ENCODE data around the gene ST3GAL3.

The ST3GAL3 gene

DNA sequence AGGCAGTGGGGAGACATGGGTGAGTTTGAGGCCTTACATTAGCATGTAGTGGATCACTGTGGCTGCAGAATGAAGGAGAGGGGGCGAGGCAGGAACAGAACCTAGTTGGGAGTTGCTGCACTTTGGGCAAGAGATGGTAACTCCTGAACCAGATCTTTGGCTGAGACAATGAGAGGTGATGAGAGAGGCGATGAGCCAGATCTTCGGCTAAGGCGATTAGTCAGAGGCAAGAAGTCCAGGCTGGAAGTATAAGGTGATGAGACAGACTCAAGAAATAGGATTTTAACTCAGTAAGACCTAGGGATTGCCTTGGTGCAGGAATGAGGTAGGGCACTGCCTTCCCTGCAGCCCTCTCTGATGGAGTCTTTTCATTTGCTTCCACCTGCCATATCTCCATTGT, 217.2 kb downstream of the ST3GAL3 start:
- TF ChIP-seq, protein P1, sequence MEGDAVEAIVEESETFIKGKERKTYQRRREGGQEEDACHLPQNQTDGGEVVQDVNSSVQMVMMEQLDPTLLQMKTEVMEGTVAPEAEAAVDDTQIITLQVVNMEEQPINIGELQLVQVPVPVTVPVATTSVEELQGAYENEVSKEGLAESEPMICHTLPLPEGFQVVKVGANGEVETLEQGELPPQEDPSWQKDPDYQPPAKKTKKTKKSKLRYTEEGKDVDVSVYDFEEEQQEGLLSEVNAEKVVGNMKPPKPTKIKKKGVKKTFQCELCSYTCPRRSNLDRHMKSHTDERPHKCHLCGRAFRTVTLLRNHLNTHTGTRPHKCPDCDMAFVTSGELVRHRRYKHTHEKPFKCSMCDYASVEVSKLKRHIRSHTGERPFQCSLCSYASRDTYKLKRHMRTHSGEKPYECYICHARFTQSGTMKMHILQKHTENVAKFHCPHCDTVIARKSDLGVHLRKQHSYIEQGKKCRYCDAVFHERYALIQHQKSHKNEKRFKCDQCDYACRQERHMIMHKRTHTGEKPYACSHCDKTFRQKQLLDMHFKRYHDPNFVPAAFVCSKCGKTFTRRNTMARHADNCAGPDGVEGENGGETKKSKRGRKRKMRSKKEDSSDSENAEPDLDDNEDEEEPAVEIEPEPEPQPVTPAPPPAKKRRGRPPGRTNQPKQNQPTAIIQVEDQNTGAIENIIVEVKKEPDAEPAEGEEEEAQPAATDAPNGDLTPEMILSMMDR (IDR thresholded peaks at IDR 0.05; ENCODE audit: insufficient read depth, low read depth, low read length, missing control alignments) = no peak
- no peak overlapping the region for H3K4me3 ChIP-seq (ENCODE audit: low read depth, low read length)
- DNase-seq (ENCODE audit: low read depth) = no peak

DNA sequence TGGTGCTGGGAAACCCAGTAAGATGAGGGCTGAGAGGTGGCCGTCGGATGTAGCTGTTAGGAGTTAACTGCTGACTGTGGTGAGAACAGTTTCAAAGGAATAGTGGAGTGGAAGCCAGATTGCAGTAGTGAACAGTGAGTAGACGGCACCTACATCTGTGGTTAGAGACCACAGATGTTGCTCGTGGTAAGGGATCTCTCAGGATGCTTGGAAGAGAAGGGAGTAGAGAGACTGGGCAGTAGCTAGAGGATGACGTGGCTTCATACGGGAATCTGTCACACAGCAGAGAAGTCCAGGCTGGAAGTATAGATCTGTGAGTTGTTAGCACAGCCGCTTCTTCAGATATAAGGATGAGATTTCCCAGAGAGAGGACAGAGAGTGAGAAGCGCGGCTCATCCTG, 218.5 kb downstream of the ST3GAL3 start:
- TF ChIP-seq, protein P1 (IDR thresholded peaks at IDR 0.05; ENCODE audit: insufficient read depth, low read depth, low read length, missing control alignments) = no peak
- no peak overlapping the region for H3K4me3 ChIP-seq (ENCODE audit: low read depth, low read length)

DNA sequence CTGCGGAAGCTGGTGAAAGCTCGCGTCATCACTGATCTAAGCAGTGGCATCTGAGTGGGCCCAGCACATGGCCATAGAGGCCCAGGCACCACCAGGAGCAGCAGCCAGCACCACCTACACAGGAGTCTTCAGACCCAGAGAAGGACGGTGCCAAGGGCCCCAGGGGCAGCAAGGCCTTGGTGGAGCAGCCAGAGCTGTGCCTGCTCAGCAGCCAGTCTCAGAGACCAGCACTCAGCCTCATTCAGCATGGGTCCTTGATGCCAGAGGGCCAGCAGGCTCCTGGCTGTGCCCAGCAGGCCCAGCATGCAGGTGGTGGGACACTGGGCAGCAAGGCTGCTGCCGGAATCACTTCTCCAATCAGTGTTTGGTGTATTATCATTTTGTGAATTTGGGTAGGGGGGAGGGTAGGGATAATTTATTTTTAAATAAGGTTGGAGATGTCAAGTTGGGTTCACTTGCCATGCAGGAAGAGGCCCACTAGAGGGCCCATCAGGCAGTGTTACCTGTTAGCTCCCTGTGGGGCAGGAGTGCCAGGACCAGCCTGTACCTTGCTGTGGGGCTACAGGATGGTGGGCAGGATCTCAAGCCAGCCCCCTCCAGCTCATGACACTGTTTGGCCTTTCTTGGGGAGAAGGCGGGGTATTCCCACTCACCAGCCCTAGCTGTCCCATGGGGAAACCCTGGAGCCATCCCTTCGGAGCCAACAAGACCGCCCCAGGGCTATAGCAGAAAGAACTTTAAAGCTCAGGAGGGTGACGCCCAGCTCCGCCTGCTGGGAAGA, 223.0 kb downstream of the ST3GAL3 start:
- H3K4me3 ChIP-seq (ENCODE audit: low read depth, low read length) = no peak overlapping the region
- TF ChIP-seq, protein P1 (IDR thresholded peaks at IDR 0.05; ENCODE audit: insufficient read depth, low read depth, low read length, missing control alignments) = peak; percentile 52
- DNase-seq (ENCODE audit: low read depth) = peak; percentile 32

More for the DNA sequence above, 218.5 kb downstream of the ST3GAL3 start:
- no peak for DNase-seq (ENCODE audit: low read depth)

DNA sequence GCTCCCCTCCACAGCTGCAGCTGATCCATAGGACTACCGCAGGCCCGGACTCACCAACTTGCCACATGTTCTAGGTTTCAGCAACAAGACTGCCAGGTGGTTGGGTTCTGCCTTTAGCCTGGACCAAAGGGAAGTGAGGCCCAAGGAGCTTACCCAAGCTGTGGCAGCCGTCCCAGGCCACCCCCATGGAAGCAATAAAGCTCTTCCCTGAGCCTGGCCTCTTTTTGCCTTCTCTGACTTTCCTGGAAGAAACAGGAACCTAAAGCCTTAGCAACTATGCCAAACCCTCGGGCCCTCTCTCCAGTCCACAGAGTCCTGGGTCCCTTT, 223.6 kb downstream of the ST3GAL3 start:
- H3K4me3 ChIP-seq (ENCODE audit: low read depth, low read length) = no peak overlapping the region
- TF ChIP-seq, protein P1 (IDR thresholded peaks at IDR 0.05; ENCODE audit: insufficient read depth, low read depth, low read length, missing control alignments) = no peak
- no peak for DNase-seq (ENCODE audit: low read depth)

DNA sequence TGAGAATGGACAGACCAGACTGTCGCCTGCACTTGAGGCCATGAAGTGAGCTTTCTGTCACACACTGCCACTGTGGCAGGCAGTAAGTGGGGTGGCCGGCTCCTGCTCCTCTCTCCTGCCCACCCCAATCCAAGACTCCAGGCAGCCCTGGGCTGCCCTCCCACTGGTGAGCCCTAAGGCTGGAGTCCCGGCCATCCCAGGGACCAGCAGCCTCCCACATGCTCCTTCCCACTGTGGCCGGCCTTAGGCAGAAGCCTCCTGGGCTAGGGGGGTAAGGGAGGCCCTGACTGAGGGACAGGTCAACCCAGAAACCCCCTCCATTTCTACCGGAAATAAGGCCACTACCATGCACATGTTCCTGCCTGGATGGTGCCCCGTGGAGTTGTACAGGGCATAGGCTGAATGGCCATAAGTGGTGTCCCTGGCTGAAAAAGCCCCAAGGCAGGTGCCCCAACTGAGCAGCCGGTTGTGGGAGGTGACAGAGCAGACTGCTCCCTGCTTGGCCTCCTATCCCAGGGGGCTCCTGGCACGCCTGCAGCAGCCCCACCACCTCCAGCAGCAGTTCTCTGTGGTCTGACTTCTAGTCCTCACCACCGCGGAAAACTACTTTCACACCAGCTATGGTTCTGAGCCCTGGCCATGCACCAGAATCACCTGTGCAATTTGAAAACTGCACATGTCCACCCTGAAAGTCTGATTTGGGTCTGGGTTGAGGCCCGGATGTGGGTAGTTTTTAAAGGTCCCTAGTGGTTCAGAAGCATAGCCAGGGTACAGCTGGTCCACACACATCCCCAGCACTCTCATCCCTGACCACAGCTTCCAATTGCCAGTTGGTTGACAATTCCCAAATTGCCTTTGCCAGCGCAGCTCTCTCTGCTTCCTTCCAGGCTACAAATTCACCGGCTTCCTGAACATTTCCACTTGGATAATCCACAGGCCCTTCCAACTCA, 224.7 kb downstream of the ST3GAL3 start:
- no peak overlapping the region for H3K4me3 ChIP-seq (ENCODE audit: low read depth, low read length)
- TF ChIP-seq, protein P1 (IDR thresholded peaks at IDR 0.05; ENCODE audit: insufficient read depth, low read depth, low read length, missing control alignments) = no peak
- DNase-seq (ENCODE audit: low read depth) = no peak

DNA sequence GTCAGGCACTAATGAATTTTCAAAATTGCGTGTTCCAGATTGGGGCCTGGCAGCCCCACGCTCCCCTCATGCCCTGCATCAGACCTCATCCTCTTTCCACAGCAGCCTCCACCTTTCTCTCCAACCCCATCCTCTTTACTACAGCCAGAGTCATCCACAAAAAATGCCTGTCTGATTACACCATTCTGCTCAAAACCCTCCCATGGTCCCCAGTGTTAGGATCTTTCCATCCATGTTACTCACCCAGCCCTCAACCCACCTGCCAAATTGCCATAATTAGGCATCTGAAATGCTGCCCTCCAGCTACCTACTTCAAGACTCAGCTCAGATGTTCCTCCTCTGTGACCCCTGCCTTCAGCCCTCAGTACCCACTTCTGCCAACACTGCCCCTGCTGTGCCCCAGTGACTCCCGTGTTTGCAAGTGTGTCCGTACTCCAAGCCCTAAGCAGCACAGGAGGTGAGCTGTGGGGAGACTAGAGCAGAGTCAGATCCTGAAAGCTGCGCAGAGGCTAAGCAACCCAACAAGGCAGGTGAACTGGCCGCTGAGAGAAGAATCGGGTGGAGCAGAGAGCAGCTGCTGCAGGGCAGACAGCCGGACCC, 225.6 kb downstream of the ST3GAL3 start:
- DNase-seq (ENCODE audit: low read depth) = no peak
- TF ChIP-seq, protein P1 (IDR thresholded peaks at IDR 0.05; ENCODE audit: insufficient read depth, low read depth, low read length, missing control alignments) = no peak
- H3K4me3 ChIP-seq (ENCODE audit: low read depth, low read length) = no peak overlapping the region
